Hepatic stellate cell (primary cell): Measurements from ENCODE around the gene MAGIX.

Experiments used
- DNase-seq: peaks from one replicate; pipeline ENCODE4 v3.0.0; 2011; ENCODE audit warnings: low spot score

The MAGIX gene

DNA sequence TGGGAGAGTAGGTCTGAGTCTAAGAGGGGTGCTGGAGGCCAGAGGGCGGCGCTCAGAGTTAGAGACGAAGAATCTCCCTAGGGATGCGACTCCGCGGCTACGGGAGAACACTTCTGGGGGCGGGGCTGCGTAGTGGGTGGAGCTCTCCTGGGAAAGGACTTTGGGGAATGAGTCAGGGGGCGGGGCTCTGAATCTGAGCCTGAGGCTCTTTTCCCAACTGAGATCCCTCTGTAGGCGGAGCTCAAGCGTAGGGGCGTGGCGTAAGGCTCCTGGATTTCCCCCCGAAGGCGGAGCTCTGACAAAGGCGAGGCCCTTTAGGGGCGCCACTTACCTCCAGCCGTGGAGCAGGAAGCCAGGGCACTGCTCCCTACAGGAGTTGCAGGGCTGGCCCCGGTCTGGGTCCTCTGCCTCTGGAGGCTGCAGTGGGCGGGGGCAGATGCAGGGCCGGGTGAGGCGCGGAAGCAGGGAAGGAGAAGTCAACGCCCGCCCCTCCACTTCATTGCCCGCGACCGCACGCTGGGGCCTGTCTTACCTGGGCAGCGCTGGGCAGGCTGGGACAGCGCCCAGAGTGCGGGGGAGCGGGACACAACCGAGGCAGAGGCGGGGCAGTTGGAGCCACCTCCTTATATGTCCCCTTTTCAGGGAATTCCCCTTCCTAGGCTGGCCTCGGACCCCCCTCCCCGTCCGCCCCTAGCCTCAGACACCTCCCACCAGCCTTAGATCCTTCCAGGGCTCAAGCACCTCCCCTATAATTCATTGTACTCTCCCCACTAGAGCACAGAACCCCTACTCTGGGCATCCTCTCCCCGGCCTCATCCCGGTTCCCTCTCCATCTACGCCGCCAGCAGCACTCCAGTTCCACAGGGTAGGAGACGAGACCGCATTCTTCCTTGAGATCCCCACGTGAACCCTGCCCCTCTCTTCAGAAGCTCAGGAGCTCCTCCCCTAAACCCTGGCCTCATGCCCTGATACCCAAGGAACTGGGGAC, 22.0 kb downstream of the MAGIX start:
- peak; percentile 83 for DNase-seq

DNA sequence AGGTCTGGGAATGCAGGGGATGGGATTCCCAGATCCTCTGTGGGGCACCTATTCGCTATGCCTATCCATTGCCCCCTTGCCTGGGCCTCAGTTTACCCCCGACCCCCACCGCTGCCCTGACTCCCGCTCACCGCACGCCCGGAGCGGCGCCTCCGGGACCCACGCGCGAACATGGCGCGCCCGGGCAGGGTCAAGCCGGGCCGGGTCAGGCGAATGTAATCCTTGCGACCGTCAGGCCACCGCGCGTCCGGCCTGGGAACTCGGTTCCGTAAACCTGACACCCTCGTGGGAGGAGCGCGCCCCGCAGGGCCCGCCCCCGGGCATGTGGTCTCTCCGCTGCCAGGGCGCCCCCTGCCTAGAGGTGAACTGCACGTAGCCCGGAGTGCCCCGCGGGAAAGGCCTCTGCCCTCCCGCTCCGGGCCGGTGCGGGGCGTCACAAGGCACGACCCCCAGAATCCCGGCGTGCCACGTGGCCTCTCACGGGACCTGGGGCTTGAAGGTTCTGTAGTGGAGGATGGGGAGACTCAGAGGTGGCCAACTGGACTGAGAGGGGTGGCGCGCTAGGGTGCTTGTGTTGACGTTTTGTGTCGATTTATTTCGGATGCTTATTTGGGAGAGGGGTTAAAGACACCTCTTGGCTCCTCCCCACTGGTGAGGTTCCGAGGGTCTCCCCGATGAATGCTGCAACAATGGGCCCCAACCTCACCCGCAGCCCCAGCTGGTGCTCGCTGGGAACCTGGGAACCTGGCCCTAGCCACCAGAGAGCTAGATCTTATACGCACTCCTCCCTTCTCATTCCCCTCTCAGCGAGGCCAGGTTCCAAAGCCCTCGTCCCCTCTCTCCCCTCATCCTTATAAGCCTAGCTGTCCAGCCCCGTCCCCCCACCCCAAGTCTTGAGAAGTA, 23.8 kb downstream of the MAGIX start, which contains the start of gene PRICKLE3:
PRICKLE3 (minus strand) TSS at position 249 of the 903 bp plus-strand sequence; CDS start at position 173, 76 bp downstream.
- DNase-seq, result peak; percentile 62

DNA sequence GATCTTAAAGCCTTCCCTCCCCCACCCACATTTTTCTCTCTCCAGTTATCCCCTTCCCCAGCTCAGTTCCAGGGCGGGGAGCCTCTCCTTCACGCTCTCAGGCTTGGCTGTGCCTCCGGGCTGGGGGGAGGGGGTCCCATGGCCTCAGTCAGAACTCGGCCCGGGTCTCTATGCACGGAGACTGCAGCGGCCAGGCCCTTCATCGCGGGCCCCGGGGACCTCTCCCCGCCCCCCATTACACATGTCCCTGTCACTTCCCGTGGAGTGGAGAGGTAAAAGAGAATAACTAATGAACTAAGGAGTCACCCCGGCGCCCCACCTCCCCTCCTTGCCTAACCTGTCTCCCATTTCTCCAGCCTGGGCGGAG, 24.5 kb downstream of the MAGIX start:
- DNase-seq, result no peak

DNA sequence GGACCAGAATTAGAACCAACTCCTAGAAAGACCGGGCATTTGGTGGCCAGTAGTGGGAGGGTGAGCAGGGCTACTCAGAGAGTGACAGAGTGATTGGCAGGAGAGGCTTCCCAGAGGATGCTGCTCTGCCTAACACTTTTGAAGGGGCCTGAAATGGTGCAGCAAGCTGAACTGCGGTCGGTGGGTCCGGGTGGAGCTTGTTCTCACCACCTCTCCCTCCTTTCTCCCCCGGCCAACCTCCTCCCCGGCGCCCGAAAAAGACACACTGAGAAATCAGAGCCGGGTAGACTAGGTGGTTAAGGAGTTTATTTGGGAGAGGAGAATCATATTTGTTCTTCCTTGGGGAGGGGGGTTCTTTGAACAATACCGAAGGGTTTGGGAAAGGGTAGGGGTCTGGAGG, 25.0 kb downstream of the MAGIX start:
- DNase-seq, result no peak

DNA sequence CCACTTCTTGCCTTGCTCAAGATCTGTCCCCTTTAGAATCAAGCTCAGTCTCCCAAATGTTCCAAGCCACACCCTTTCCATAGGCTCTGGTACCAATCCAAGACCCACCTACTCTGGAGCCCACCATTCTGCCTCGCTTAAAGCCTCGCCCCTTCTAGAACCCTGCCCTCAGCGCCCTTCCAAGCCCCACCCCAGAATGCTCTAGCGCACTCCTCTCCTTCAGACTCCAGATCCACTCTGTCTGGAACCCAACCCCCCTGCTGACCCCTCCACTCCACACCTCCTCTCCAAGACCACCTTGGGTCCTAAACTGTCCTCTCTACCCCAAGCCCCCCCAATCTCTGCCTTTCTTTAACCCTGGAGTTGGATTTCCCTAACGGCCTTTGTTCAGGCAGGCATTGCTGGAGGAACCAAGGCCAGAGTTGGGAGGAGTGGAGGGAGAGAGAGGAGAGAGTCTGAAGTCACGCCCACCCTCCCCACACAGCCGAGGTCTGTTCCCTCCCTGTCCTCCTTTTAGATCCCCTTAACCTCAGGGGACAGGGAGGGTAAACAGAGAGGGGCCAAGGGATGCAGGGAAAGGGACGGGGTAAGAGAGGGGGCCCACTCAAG, 26.0 kb downstream of the MAGIX start:
- no peak for DNase-seq

DNA sequence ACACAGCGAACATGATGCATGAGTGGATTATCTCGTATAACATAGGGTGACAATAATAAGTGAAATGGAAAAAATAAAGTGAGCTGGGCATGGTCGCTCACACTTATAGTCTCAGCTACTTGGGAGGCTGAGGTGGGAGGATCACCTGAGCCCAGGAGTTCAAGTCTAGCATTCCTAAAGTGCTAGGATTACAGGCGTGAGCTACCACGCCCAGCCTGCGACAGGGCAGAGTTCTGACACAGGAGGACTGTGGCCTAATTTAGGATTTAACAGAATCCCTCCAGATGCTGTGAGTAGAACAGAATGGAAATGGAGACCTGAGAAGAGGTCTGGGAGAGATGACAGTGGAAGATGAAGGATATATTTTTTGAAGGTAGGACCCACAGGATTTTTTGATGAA, 27.0 kb downstream of the MAGIX start:
- DNase-seq, result no peak

DNA sequence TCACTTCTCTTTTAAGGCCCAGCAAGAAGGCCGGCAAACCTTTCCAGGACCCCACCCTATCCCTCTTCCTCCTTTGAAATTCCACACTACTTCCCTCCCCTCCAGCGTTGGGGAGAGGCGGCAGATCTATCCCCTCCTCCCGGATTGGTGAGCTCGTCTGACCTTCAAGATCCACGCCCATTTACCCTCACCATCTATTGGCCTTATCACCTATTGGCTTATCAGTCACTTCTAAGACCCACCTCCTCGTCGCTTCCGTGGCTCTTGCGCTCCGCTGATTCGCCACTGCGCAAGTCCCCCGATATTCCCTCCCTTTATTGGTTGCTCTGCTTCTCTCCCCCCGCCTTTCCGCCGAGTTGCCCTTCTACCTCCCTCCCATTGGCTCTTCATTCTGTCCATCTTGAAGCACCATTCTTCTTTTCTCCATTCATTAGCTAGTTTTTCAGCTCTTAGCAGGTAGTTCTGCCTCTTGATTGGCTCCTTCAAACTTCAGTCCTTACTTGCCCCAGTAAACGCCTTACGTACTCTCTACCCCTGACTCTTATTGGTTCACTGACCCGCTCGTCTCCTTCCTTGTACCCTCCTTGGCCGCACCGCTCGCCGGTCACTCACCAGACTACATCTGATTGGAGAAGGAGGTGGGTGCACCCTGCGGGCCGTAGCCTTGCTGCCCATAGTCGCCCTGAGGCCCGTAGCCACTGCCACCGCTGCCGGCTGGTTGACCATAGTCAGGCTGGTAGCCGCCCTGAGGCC, 28.4 kb downstream of the MAGIX start:
- DNase-seq, result peak; percentile 92

DNA sequence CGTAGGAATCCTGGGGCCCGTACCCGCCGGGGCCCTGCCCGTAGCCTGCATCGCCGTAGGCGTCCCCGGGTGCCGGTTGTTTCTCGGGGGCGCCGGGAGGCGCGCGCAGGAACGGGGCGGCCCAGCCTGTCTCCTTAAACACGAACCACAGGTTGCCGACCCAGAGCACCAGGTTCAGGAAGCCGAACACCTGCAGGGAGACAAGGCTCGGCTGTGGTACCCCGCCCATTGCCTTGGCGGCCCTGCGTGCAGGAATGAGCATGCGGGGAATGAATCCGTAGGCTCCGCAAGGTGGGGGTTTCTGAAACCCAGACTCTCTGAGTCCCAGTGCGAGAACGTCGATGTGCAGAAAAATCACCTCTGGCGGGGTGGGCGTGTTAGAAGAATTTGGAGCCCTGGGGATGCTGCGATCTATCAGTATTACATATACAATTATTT, 29.0 kb downstream of the MAGIX start:
- no peak for DNase-seq

DNA sequence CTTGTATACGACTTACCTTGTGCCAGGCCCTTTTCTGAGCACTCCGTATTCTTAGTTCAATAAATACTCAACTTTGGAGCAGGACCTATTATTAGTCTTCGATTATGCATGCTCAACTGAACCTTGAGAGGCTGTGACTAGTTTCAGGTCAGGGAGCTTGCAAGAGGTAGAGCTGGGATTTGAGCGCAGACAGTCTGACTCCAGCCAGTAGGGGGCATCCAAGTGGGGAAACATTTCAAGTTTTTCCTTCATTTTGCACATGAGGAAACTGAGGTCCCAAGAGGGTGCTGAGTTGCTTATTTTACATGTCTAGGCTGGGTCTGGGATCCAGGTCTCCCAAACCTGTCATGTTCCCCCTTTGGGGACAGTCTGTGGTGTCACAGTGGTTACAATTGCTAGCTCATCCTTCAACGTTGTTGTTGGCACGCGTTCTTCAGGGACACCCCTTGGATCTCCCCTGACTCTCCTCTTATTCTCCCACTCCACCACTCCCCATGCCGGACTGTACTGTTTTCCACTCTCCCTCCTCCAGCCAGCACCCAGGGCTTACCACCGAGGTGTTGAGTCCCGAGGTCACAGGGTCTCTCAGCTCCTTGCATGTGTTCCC, 30.3 kb downstream of the MAGIX start:
- no peak for DNase-seq

DNA sequence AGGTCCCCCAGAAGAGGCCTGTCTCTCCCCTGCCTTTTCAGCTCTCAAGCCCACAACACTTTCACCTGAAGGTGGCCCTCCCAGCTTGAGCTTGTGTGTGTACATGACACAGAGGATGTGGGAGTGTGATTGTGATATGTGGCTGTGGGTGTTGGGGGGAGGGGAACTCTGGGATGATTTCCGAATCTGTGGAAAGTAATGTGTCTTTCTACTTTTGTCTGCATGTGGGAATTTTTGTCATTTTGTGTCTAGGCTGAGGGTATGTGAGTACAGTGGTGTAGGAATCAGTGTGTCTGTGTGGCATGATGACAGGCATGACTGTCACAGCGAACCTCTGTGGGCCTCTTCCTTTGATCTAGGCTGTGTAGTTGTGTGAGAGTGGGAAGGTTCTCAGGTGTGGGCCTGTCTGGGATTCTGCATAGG, 31.0 kb downstream of the MAGIX start:
- no peak for DNase-seq

DNA sequence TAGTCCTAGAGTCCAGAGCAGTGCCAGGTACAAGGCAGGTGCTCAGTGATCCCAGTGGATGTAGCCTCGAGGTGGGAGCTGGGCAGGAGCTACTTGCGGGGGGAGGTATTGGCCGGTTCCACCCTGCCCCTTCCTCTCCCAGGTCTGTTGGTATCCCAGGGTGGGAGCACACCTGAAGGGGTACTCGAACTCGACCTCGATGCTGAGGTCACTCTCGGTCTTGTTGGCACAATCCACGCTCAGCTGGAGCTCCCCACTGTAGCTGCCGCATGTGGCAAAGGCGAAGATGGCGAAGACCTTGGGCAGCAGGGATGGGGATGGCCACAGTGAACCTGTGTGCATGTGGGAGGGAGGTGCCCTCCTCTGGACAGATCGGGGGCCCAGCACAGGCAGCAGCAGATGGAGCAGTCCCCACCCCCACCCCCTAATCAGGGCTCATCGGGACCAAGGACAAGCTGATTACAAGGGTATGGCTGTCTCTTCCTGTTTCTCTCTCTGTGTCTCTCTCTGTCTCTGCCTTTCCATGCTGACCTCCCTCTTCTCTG, 35.1 kb downstream of the MAGIX start:
- no peak for DNase-seq

DNA sequence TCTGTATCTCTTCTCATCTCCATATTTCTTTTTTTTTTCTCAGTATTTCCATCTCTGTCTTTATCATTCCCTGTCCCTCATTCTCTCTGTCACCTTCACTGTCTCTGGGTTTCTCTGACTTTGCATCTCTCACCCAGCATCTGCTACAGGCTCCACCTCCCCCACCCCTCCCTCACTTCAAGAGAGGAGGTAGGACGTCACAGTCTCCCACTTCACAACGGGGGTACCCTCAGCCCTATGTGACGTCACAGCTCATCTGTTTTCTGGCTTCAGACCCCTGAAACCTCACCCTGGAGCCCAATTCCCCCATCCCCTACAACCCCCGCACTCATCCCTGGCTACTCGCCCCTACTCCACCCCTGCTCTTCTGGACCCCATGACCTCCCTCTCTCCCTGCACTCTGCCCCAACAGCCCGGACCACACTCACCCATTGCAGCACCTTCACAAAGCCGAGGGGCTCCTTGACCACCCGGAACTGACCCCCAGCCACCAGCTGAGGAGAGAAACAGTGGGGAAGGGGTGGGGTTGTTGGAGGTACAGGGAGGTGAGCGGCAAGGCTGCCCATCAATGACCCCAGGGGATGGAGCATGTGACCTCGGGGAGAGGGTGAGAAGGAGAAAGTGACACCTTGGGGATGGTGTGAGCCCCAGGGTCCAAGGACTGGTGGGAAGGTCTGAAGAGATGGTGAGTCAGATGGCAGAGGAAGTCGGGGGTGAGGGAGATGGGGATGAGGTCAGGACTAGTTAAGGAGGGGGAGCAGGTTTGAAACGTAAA, 36.2 kb downstream of the MAGIX start:
- no peak for DNase-seq

DNA sequence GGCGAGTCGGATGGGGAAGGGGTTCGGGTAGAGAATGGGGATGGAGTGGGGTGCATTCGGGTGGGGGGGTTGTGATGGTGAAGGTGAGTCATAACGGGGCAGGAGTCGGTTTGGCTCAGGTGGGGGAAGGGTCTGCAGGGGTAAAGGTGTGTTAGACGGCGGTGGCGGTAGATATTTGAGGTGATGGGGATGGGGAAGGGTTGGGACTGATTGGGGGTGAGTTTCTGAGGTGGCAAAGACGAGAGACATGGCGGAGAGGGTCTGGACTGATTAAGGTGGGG, 36.7 kb downstream of the MAGIX start:
- DNase-seq, result no peak

DNA sequence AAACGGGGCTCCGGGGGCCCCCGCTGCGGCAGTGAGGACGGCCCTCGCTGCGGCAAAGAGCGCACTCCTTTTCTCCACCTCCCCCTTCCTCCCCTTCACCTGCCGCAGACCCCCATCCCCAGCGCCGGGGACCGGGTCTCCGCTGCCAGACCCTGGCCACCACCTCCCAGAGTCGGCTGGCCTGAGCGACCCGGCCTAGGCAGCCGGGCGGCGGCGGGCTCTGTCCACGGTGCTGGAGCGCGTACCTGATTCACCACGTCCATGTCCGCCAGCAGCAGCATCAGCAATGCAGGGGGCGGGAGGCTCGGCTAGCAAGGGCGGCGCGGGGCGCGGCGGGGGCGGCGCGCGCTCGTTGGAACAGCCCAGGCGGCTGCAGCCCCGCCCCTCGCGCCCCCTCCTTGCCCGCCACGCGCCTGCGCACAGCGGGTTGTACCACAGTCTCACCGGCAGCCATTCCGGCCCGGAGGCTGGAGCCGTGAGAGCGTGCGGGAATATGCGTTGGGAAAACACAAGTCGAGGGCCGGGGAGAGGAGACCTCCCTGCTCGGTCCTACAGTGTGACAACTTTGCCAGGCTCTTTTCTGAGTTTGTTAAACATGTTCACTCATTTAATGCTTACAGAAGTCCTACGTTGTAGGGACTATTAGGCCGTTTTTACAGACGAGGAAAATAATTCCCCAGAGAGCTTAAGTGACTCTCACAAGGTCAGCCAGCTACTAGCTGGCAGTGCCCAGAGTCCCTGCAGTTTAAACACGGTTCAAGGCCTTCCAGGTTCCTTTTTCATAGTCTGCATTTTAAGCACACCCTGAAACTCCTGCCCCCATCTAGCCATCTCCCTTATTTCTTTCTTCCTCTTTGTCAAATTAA, 37.6 kb downstream of the MAGIX start, which contains the start of gene SYP:
SYP (minus strand) TSS at position 288 of the 866 bp plus-strand sequence; CDS start at position 281, 7 bp downstream.
- DNase-seq, result peak; percentile 90

DNA sequence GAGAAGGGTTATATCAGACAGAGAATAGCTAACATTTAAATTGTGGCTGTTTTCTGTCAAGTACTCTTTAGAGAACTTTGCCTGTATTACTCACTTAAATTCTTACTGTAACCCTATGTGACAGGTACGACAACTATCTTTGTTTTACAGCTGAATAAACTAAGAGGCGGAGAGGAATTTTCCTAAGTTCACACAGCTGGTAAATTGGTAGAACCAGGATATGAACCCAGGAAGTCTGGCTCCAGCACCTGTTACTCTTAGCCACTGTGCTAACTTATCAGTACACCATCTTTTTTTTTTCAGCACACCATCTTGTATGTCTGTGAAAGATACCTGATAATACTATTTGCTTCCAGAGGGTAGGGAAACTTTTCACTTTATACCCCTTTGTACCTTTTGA, 39.5 kb downstream of the MAGIX start:
- DNase-seq, result no peak

DNA sequence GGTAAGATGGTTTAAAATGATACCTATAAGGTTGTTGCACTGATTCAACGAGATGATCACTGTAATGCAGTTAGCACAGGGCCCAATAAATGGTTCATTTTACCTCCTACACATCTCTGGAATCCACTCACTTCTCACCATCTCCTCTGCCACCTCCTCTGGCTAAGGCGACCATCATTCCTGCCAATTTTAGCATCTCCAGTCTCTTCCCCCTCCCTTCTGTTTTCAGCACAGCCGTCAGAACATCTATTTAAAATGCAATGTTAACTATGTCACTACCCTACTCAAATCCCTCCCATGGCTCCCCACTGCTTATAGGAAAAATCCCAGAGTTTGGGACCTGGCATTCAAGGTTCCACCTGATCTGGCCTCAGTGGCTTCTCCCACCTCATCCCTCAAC, 41.0 kb downstream of the MAGIX start:
- DNase-seq, result no peak

DNA sequence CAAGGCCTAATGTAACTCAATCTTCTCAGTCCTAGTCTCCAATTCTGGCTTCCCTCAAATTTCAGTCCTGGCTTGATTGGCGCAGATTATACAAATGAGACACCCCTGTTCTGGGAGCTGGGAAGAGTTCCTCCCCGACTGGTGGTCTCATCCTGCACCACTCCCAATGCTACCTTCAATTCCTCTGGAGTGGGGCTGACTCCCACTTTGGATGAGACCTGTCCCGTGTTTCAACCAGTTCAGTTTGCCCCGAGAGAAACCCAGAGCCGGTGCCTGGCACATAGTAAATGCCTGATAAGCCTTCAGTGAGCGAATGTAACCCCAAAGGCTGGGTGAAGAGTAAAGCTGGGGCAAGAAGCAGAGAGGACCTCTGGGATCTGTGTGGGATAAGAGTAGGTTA, 41.5 kb downstream of the MAGIX start:
- no peak for DNase-seq

DNA sequence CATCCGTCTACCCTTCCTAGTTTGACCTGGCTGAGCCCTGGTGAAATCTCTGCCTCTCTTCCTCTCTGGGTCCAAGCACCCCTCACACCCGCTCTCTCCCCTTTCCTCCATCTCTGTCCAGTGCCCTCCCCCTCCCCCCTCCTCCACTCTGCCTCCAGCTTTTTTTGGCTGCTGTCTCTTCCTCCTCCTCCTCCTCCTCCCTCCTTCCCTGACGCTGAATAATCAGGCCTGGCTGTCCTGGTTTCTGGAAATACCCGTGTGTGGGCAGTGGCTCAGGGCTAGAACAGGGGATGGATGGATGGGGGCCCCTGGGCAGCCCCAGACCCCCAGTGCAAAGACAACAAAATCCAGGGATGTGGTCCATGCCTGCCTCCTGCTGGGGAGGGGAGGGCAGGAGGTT, 42.2 kb downstream of the MAGIX start:
- DNase-seq, result no peak

DNA sequence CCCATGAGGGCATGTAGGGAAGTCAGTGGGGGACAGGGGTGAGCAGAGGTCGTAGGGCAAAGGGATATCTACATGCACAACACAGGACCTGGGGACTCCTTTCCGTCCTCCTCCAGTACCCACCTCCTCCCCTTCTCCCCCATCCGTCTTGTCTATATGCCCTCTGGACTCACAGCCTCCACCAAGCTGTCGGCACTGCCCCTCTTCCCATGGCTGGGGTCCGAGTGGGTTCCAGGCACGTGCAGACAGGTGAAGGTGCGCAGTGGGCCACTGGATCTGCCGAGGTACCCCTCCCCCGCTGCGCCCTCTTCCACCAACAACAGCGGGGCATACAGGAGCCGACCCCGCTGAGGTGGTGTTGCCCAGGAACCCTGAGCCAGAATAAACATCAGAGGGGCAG, 42.9 kb downstream of the MAGIX start:
- no peak for DNase-seq
